C4-2B (cell line): ENCODE data around the gene GIPC3.

Source experiments
- H3K27ac ChIP-seq: fragments of 450-650 bp; 2 replicates; pipeline ENCODE4 v1.5.1; 2017
- CTCF ChIP-seq: fragments of 450-650 bp; conservative IDR thresholded peaks from 2 replicates; pipeline ENCODE4 v1.5.1; 2017; ENCODE audit warnings: mild to moderate bottlenecking
- ZFX ChIP-seq: fragments of 450-650 bp; IDR thresholded peaks from 2 replicates; pipeline ENCODE4 v1.6.1; 2017

Gene GIPC3

DNA sequence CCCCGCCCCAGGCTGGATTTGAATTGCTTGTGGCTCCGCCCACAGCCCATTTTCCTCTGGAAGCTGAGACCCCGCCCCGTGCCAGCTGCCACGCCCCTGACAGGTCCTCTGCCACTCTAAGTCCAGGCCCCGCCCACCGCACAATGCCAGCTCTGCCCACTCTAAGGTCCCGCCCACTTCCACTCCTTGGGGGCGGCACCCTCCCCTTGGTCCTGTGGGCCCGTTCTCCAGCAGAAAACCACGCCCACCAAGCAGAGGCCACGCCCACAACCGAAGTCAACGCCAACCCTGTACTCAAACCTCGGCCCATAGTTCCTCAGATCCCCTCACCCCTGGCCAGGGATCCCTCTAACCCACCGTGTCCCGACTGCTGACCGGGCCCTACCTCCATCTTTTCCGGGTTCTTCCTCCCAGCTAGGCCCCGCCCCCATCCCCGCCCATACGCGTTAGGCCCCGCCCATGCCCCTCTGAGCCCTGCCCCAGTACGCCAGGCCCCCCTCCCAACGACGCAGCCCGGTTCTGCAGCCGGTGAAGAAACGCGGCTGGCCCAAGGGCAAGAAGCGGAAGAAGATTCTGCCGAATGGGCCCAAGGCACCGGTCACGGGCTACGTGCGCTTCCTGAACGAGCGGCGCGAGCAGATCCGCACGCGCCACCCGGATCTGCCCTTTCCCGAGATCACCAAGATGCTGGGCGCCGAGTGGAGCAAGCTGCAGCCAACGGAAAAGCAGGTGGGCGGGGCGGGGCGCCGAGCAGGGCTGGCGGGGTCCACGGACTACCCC, 11.2 kb upstream of the GIPC3 start:
- H3K27ac ChIP-seq, result peak overlapping the region; percentile 97
- TF ChIP-seq ZFX (no peak), CTCF (no peak)

- H3K27ac ChIP-seq, result no peak overlapping the region
- TF ChIP-seq ZFX (no peak), CTCF (no peak)
Observed at GRCh38 chr19:3575260-3575741, 10.0 kb upstream of the GIPC3 start.

- TF ChIP-seq ZFX, result no peak
- TF ChIP-seq CTCF, result no peak
- H3K27ac ChIP-seq, result no peak overlapping the region
Observed at GRCh38 chr19:3575949-3576673, 9.2 kb upstream of the GIPC3 start.

DNA sequence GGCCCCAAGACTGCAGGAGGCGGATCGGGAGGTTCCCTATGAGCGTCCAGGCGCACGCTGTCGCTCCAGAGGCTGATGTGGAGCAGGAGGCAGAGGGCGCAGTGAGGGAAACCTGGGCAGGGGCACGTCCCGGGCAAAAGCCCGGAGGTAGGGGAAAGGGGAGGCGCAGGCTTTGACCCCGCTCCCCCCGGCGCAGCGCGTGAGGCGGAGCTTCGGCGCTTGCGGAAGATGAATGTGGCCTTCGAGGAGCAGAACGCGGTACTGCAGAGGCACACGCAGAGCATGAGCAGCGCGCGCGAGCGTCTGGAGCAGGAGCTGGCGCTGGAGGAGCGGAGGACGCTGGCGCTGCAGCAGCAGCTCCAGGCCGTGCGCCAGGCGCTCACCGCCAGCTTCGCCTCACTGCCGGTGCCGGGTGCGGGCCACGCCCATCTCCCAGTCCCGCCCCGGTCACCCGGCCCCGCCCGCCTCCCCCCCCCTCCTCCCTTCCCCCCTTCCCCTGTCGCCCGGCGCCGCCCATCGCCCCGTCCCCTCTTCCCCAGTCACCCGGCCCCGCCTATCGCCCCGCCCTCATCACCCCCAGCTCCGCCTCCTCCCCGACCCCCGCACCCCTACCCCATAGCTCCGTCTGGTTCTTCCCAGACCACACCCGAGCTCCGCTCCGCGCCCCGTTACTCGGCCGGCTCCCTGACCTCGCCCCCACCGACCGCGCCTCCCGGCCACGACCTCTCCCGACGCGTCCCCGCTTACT, 8.4 kb upstream of the GIPC3 start:
- TF ChIP-seq CTCF (no peak), ZFX (no peak)
- no peak overlapping the region for H3K27ac ChIP-seq

DNA sequence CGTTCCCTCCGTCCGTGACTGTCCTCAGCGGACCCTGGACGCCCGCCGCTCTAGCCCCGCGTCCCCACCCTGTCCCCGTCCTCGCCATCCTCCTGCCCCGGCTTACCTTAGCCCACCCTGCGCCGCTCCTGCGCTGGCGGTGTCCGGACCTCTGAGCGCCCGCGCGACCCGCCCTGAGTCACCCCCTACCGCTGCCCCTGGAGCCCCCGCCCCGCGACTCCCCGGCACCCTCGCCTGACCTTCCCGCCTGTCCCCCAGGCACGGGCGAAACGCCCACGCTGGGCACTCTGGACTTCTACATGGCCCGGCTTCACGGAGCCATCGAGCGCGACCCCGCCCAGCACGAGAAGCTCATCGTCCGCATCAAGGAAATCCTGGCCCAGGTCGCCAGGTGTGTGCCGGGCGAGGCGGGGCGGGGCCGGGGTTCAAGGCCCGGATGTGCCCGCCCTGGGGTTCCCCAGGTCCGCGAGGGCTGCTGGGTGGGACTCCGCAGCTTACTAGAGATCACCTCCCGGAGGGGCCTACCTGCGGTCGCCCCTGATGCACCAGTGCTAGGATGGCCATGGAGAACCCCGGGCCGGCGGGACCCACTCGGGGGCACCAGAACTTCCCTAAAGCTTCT, 7.4 kb upstream of the GIPC3 start:
- no peak overlapping the region for H3K27ac ChIP-seq

DNA sequence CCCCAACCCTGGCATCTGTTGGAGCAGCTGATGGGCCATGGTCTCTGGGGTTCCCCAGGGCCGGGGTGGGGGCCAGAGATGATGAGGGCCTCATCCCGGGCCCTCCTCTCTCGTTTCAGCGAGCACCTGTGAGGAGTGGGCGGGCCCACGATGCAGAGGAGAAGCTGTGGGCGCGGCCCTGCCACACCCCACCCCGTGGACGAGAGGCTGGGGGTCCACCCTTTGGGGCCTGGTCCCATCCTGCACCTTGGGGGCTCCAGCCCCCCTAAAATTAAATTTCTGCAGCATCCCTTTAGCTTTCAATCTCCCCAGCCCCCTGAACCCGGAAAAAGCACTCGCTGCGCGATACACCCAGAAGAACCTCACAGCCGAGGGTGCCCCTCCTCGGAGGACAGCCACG, 6.9 kb upstream of the GIPC3 start:
- TF ChIP-seq ZFX (no peak), CTCF (no peak)
- H3K27ac ChIP-seq, result no peak overlapping the region

More for the DNA sequence above, 7.4 kb upstream of the GIPC3 start:
- TF ChIP-seq ZFX (no peak), CTCF (no peak)
